OCI-LY7 (cell line): Measurements from ENCODE around the gene PPFIA4. TPM values are rescaled to one million over a fixed set of nuclear protein-coding genes. Genes with fewer than 3 reads are reported as not detected.

Source experiments
- BruUV-seq: library from RNA; stranded (reverse); fragments of 400-500 nt; replicated peaks from 2 replicates; lab custom pipeline; 2021; lab: Mats Ljungman, UMichigan
- CTCF ChIA-PET: fragments of 300-600 bp; sonication (Branson Sonifier 250); formaldehyde crosslinking; loops from one replicate; lab custom pipeline; 2022; ENCODE audit warnings: antibody characterized with exemption; ENCODE audit not compliant: unreplicated experiment; lab: Charles Lee
- POLR2A ChIA-PET: fragments of 300-600 bp; sonication (Branson Sonifier 250); formaldehyde crosslinking; loops from one replicate; lab custom pipeline; 2022; ENCODE audit warnings: antibody characterized with exemption; lab: Charles Lee
- DNase-seq: peaks from one replicate; pipeline ENCODE4 v3.0.0-alpha.2; 2015; ENCODE audit warnings: low spot score
- H2AFZ ChIP-seq: fragments of 200-600 bp; sonication (generic), shearing (Covaris generic); 2 replicates; pipeline ENCODE4 v1.6.1; 2014; ENCODE audit warnings: mild to moderate bottlenecking, antibody characterized with exemption, low read length, moderate library complexity
- H3K27ac ChIP-seq: fragments of 200-600 bp; sonication (generic); 2 replicates; pipeline ENCODE4 v1.5.1; 2014; ENCODE audit warnings: mixed run types, low read depth, mild to moderate bottlenecking, moderate library complexity, low read length, inconsistent platforms; ENCODE audit not compliant: poor library complexity, severe bottlenecking
- H3K36me3 ChIP-seq: fragments of 200-600 bp; sonication (generic); 2 replicates; pipeline ENCODE4 v1.6.1; 2014; ENCODE audit warnings: mild to moderate bottlenecking, antibody characterized with exemption, low read length, moderate library complexity, mixed read lengths; ENCODE audit not compliant: insufficient read depth
- H3K4me1 ChIP-seq: fragments of 200-600 bp; sonication (generic); 2 replicates; pipeline ENCODE4 v1.5.1; 2014; ENCODE audit warnings: mild to moderate bottlenecking, low read length; ENCODE audit not compliant: insufficient read depth, poor library complexity, severe bottlenecking
- H3K4me2 ChIP-seq: fragments of 200-600 bp; sonication (generic); 2 replicates; pipeline ENCODE4 v1.6.1; 2014; ENCODE audit warnings: mild to moderate bottlenecking, low read length
- H3K4me3 ChIP-seq: fragments of 200-600 bp; sonication (generic); 2 replicates; pipeline ENCODE4 v1.5.1; 2014; ENCODE audit warnings: mild to moderate bottlenecking, low read depth, low read length; ENCODE audit not compliant: poor library complexity, severe bottlenecking
- H3K79me2 ChIP-seq: fragments of 200-600 bp; sonication (generic); 2 replicates; pipeline ENCODE4 v1.6.1; 2016; ENCODE audit warnings: low read depth, mild to moderate bottlenecking, low read length, moderate library complexity, mixed read lengths; ENCODE audit not compliant: insufficient read depth
- H3K9me2 ChIP-seq: fragments of 200-600 bp; sonication (generic); 2 replicates; pipeline ENCODE4 v1.6.1; 2016; ENCODE audit warnings: mild to moderate bottlenecking, low read length, mixed read lengths; ENCODE audit not compliant: insufficient read depth
- H3K9me3 ChIP-seq: fragments of 200-600 bp; sonication (generic); 2 replicates; pipeline ENCODE4 v1.6.1; 2014; ENCODE audit warnings: mild to moderate bottlenecking, mixed run types, low read length, mixed read lengths
- H4K20me1 ChIP-seq: fragments of 200-600 bp; sonication (generic); 2 replicates; pipeline ENCODE4 v1.6.1; 2014; ENCODE audit warnings: mild to moderate bottlenecking, antibody characterized with exemption, low read length, moderate library complexity, mixed read lengths; ENCODE audit not compliant: insufficient read depth
- EZH2phosphoT487 ChIP-seq: fragments of 200-600 bp; sonication (generic); IDR thresholded peaks from 2 replicates; pipeline ENCODE4 v1.6.1; 2018; ENCODE audit warnings: low read depth, borderline replicate concordance, mild to moderate bottlenecking, mixed run types, antibody characterized with exemption, low read length, moderate library complexity, mixed read lengths
- intact Hi-C: fragments of 100-400 bp; cut with micrococcal nuclease; formaldehyde crosslinking; loops from one replicate; pipeline ENCODE4 v1.10.0; 2022; ENCODE audit not compliant: unreplicated experiment
- total RNA-seq, 2 experiments: library from RNA; depleted of rRNA in 1 of 2; stranded (reverse); fragments of >200 nt in 1 of 2; shearing (Covaris generic) in 1 of 2; gene quantifications; 2 replicates each; pipeline ENCODE4 v1.2.3, GENCODE V29; 2014 to 2022
- TF ChIP-seq, protein P1 (sequence below): fragments of 200-600 bp; sonication (generic); conservative IDR thresholded peaks from 2 replicates; pipeline ENCODE4 v1.5.1; 2014; ENCODE audit warnings: mild to moderate bottlenecking, antibody characterized with exemption, low read length, moderate library complexity, mixed read lengths

PPFIA4 gene
- total RNA-seq, 2 experiments from 2014 or later = 0.03 to 2.7 TPM

DNA sequence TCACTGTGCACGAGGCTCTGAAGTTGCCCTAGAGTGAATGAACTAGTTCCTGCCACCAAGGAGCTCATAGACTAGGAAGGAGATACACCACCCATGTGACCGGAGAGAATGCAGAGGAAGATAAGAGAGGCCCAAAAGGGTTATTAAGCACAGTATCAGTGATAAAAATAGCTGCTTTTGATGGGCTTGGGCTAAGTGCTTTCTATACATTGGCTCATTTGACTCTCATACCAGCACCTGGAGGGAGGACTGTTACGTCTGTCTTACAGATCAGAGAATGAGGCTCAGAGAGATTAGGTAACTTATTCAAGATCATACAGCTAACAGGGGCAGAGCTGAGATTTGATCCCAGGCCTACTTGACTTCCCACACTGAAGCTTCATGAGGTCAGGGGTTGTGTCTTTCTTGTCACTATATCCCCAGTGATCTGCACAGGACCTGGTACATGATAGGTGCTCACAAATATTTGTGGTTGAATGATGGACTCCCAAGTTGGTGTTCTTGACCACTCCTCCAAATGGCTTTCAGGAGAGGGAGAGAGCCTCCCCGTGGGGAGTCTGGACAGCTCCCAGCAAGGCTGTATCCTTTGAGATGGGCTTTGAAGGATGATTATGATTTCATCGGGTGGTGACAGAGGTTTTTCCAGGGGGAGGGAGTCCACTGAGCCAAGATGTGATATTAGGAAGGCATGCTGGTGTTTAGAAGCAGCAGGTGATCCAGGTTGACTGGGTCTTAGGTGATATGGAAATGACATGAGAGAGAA is 14.4 kb downstream of the PPFIA4 start:
- no TSS peak for BruUV-seq
- POLR2A ChIA-PET = interaction anchor here (0.7 kb wide), 1 partner anchor 757 kb away, joined by 3 read pairs; no protein-coding TSS in a partner anchor
- Histone ChIP-seq H3K27ac (no peak overlapping the region), H4K20me1 (no peaks in the 10 kb centered on the region), H3K9me2 (no peaks in the 10 kb centered on the region), H2AFZ (no peak overlapping the region), H3K36me3 (no peaks in the 10 kb centered on the region), H3K9me3 (no peaks in the 10 kb centered on the region), H3K4me3 (no peak overlapping the region), H3K4me1 (peaks cover 8% of the 10 kb centered on the region), H3K4me2 (no peak overlapping the region), H3K79me2 (no peaks in the 10 kb centered on the region)
- CTCF ChIA-PET = interaction anchor here (0.5 to 2.2 kb wide), 6 partner anchors 19 to 197 kb away, joined by 3 to 9 read pairs (median 4); no protein-coding TSS in a partner anchor
- TF ChIP-seq, protein P1, sequence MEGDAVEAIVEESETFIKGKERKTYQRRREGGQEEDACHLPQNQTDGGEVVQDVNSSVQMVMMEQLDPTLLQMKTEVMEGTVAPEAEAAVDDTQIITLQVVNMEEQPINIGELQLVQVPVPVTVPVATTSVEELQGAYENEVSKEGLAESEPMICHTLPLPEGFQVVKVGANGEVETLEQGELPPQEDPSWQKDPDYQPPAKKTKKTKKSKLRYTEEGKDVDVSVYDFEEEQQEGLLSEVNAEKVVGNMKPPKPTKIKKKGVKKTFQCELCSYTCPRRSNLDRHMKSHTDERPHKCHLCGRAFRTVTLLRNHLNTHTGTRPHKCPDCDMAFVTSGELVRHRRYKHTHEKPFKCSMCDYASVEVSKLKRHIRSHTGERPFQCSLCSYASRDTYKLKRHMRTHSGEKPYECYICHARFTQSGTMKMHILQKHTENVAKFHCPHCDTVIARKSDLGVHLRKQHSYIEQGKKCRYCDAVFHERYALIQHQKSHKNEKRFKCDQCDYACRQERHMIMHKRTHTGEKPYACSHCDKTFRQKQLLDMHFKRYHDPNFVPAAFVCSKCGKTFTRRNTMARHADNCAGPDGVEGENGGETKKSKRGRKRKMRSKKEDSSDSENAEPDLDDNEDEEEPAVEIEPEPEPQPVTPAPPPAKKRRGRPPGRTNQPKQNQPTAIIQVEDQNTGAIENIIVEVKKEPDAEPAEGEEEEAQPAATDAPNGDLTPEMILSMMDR = no peak
- no peak for TF ChIP-seq EZH2phosphoT487
- intact Hi-C loops = no loop called here
- no peak for DNase-seq

DNA sequence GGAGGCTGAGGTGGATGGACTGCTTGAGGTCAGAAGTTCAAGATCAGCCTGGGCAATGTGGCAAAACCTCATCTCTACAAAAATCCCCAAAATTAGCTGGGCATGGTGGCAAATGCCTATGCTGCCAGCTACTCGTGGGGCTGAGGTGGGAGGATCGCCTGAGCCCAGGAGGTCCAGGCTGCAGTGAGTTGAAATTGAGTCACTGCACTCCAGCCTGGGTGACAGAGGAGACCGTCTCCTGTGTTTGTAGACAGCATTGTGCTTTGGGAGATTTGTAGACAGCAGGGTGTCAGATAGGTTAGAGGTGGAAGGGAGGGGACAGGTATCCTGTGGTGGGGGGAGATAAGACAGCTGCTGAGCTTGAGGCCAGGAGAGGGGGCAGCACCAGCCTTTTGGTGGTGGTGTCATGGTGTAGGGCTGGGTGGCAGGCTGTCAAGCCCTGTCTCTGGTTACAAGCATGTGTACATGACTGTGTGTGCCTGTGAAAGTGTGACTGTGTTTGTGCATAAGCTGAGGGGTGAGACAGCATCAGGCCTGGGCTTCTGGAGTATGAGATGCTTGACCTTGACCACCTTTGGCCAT is 15.2 kb downstream of the PPFIA4 start:
- Histone ChIP-seq H3K9me3 (no peaks in the 10 kb centered on the region), H4K20me1 (no peaks in the 10 kb centered on the region), H3K4me1 (peaks cover 8% of the 10 kb centered on the region), H3K4me3 (no peak overlapping the region), H2AFZ (no peak overlapping the region), H3K36me3 (no peaks in the 10 kb centered on the region), H3K79me2 (no peaks in the 10 kb centered on the region), H3K4me2 (no peak overlapping the region), H3K9me2 (no peaks in the 10 kb centered on the region), H3K27ac (no peak overlapping the region)
- no peak for DNase-seq
- intact Hi-C loops = no loop called here
- TF ChIP-seq, protein P1 = no peak
- TF ChIP-seq EZH2phosphoT487 = no peak
- POLR2A ChIA-PET = interaction anchor here (0.7 kb wide), 1 partner anchor 756 kb away, joined by 3 read pairs; no protein-coding TSS in a partner anchor
- CTCF ChIA-PET = interaction anchor here (0.7 to 1.4 kb wide), 3 partner anchors 41 to 174 kb away, joined by 3 to 7 read pairs (median 3); no protein-coding TSS in a partner anchor
- no TSS peak for BruUV-seq
